ENCODE results near the gene GMEB2.

The GMEB2 gene

DNA sequence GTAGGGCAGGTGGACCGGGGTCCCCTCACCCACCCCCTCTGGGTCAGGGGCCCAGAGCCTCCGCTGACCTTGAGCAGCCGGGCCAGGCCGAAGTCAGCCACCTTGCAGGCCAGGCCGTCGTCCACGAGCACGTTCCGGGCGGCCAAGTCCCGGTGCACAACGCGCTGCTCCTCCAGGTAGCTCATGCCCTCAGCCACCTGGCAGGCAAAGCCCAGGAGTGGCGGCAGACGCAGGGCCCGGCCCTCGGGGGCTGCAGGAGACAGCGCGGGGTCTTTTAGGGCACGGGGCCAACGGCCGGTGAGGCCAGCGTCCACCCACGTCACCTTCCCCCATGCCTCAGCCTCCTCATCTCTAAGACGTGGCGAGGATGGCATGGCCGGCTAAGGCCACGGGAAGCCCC lies 85.5 kb downstream of the GMEB2 start:
- no peak for DNase-seq

DNA sequence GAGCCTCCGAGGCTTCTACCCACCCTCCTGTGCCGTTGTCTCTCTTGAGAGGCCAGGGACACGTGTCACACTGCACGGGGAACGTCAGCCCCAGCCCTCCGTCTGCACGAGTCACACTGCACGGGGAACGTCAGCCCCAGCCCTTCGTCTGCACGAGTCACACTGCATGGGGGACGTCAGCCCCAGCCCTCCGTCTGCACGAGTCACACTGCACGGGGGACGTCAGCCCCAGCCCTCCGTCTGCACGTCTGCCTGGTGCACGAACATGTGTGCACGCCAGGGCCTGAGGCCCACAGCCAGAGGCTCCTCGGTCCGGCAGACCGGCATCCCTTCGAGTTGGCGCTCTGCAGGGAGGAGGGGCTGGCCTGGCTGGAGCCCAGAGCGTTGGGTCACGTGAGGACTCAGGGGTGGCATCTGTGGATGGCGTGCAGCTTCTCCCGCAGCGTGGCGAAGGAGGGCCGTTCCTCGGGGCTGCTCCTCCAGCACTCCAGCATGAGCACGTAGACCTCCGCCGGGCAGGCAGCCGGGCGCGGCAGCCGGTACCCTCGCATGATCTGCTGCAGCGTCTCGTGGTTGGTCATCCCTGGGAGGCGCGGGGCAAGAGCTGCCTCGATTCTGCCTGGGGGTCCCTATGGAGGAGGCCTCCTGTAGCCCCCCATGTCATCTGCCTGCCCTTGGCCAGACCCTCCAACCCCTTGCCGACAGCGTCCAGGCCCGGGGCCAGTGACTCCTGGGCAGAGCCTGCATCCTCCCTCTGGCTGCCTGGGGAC lies 86.3 kb downstream of the GMEB2 start:
- DNase-seq: peak; percentile 63 to 72 (median 71)

DNA sequence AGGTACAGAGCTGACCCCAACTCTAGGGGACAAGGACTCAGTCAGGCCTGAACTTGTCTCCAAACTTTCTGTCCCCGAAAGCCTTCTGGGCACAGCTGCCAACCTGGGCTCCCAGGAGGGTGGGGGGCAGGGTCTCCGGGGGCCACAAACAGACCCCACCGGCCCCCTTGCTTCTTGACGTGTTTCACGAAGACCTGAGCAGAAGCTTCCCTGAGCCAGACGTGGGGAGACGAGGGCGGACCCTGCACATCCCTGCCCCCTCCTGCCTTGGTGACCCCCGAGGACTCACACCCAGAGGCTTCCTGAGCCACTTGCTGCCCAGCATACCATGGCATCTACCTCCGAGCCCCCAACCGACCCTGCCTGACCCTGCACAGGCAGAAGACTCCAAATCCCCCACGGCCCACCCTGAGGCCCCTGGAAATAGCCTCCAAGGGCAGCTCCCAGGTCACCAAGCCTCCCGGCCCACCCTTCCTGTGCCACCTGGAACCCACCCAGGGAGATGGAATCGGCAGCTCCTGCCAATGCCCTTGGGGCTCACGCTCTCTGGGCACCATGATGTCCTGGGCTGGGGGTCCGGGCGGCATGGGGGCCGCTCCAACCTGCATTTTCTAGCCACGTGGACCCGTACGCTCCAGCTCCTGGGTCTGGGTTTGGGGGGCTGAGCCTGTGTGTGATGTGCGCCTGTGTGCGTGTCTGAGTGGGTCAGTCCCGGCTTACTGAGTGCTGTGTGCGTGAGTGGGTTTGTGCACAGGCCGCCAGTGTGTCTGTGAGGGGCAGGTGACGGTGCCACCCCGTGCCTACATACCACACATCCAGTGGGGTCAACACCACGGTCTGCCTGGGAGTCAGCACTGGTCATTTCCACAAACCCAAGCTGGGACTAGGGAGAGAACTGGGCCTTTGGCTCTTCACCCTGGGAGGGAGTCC lies 87.2 kb downstream of the GMEB2 start:
- no peak for DNase-seq

DNA sequence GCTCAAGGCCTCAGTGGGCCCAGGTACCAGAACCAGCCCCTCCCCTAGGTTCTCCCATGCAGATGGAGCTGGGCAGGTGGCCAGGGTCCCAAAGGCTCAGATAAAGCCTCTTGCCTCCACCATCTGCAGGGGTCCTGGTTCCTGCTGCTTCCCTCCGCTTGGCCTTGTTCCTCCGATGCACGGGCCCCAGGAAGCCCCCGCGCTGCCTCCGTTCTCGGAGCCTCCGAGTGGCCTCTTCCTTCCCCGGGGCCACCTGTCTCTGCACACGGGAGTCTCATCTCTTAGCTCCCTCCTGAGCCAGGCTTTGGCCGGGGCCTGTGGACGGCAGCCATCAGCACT lies 87.8 kb downstream of the GMEB2 start:
- DNase-seq: no peak

DNA sequence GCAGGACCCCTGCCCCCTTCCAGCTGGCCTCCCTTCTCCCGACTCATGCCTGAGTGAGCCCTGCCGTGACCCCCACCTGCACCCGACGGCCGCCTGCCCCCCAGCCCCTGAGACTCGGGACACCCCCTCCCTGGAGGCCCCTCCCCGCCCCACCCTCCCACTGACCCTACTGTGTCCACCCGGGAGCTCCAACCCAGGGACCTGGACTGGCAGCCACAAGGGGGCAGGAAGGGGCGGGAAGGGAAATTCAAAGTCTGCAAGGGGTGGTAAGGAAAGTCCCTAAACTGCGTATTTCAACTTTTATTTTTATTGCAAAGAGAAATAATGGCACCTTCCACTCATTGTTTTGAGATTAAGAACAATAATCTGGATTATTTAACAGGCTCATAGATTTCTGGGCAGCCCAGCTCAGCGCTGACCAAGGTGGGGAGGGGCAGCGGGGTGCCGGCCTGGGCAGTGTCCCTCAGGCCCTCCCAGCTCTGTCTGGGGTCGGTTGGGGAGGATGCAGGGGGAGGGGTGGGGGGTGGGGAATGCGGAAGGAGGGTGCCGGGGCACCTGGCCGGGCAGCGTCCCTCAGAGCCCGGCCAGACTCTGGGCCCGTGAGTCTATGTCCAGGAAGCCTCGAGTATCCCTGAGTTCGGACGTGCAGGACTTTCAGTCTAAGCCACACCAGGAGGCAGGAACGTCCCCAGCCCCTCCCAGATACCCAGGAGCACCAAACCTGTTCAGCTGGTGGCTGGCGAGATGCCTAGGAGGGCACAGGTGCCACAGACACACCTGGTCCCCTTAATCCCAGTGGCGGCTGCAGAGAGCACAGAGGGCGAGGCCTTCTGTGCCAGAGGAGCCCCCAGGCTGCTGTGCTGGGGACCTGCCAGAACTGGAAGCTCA lies 88.5 kb downstream of the GMEB2 start:
- peak; percentile 76 to 87 (median 81) for DNase-seq

Data from suppressor macrophage treated with lipopolysaccharide for 1 hour (primary cell).